ENCODE measurements around the gene UMAD1.

Gene UMAD1

DNA sequence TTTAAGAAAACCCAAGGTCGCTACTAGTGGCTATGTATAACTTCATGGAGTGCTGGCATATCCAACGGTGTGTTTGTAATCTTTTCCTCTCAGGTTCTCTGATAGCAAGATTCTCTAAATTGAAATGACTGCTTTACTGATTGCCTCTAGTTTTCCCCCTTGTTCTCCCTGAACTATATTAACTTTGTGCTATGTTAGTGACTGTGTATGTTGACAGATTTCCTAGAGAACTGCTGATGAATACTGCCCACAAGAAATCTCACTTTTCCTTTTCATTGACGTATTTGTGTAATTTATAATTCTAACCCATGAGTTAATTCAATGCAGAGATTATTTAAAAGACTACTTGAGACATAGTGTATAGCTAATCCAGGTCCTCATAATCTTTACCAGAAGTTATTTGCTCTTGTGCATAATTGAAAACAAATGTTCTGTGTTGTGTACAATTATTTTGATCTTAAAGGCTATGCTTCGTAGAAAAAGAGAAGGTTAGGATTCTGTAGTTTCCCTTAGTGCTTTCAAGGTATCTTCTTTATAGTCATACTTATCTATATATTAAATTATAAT lies 257.5 kb downstream of the UMAD1 start:
- no peak overlapping the region for H3K4me3 ChIP-seq (ENCODE audit: low read length)
- H3K36me3 ChIP-seq (ENCODE audit: control insufficient read depth, insufficient read depth, low read length) = no peaks in the 10 kb centered on the region
- whole genome bisulfite sequencing (ENCODE audit: insufficient coverage, insufficient read length) = no CpG with 5 or more reads among the region's 4 CpGs
- no peaks in the 10 kb centered on the region for H3K27me3 ChIP-seq (ENCODE audit: control insufficient read depth, insufficient read depth, low read length)
- H3K4me1 ChIP-seq (ENCODE audit: control insufficient read depth, insufficient read depth, low read length) = peaks cover 3% of the 10 kb centered on the region; the same call in 1 of the 2 replicates
- no peaks in the 10 kb centered on the region for H3K9me3 ChIP-seq (ENCODE audit: control insufficient read depth, insufficient read depth, low read length)
- H3K27ac ChIP-seq (ENCODE audit: low read length) = no peak overlapping the region
- no peak for DNase-seq (ENCODE audit: low read depth, low spot score)

DNA sequence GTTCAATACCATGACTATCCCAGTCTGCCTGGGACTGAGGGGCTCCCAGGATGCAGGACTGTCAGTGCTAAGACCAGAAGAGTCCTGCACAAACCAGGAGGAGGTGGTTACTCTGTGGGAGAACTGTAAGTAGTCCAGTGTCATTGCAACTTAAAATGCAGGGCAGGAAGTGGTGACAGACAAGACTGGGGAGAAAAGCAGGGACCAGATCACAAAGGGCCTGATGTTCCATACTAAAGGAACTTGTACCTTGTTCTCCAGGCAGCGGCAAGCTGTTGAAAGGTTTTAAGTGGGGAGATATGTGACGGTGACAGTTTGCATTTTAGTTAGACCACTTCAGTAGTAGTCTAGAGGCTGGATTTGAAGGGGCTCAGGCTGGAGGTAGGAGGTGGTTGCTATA lies 262.3 kb downstream of the UMAD1 start:
- Histone ChIP-seq H3K27me3 (ENCODE audit: control insufficient read depth, insufficient read depth, low read length) (no peaks in the 10 kb centered on the region), H3K27ac (ENCODE audit: low read length) (no peak overlapping the region), H3K9me3 (ENCODE audit: control insufficient read depth, insufficient read depth, low read length) (no peaks in the 10 kb centered on the region), H3K36me3 (ENCODE audit: control insufficient read depth, insufficient read depth, low read length) (no peaks in the 10 kb centered on the region), H3K4me3 (ENCODE audit: low read length) (no peak overlapping the region), H3K4me1 (ENCODE audit: control insufficient read depth, insufficient read depth, low read length) (no peaks in the 10 kb centered on the region; the same call in 1 of the 2 replicates)
- DNase-seq (ENCODE audit: low read depth, low spot score) = no peak
- no CpG with 5 or more reads among the region's 2 CpGs for WGBS (ENCODE audit: insufficient coverage, insufficient read length)

- Histone ChIP-seq H3K27me3 (ENCODE audit: control insufficient read depth, insufficient read depth, low read length) (no peaks in the 10 kb centered on the region), H3K36me3 (ENCODE audit: control insufficient read depth, insufficient read depth, low read length) (no peaks in the 10 kb centered on the region), H3K9me3 (ENCODE audit: control insufficient read depth, insufficient read depth, low read length) (no peaks in the 10 kb centered on the region), H3K4me3 (ENCODE audit: low read length) (no peak overlapping the region), H3K27ac (ENCODE audit: low read length) (no peak overlapping the region), H3K4me1 (ENCODE audit: control insufficient read depth, insufficient read depth, low read length) (peaks cover 4% of the 10 kb centered on the region; the same call in 1 of the 2 replicates)
- no peak for DNase-seq (ENCODE audit: low read depth, low spot score)
- WGBS (ENCODE audit: insufficient coverage, insufficient read length) = no CpG with 5 or more reads among the region's 2 CpGs
These were observed 266.8 kb downstream of the UMAD1 start for GRCh38 chr7:7907306-7907705.

DNA sequence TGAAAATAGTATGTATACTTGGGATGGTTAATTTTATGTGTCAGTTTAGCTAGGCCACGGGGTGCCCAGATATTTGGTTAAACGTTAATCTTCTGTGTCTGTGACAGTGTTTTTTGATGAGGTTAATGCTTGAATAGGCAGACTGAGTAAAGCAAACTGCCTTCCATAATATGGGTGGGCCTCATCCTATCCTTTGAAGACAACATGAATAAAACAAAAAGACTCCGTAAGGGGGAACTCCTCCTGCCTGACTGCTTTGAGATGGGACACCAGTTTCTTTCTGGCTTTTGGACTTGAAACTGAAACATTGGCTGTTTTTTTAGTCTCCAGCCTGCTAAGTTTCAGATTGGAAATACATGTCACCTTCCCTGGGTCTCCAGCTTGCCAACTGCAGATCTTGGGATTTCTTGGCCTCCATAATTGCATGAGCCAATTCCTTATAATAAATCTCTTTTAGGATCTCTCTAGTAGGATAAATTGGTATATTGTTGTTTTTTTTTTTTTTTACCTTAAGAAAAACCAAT lies 268.1 kb downstream of the UMAD1 start:
- Histone ChIP-seq H3K27ac (ENCODE audit: low read length) (no peak overlapping the region), H3K36me3 (ENCODE audit: control insufficient read depth, insufficient read depth, low read length) (no peaks in the 10 kb centered on the region), H3K4me1 (ENCODE audit: control insufficient read depth, insufficient read depth, low read length) (peaks cover 4% of the 10 kb centered on the region; the same call in 1 of the 2 replicates), H3K27me3 (ENCODE audit: control insufficient read depth, insufficient read depth, low read length) (no peaks in the 10 kb centered on the region), H3K4me3 (ENCODE audit: low read length) (no peak overlapping the region), H3K9me3 (ENCODE audit: control insufficient read depth, insufficient read depth, low read length) (no peaks in the 10 kb centered on the region)
- DNase-seq (ENCODE audit: low read depth, low spot score) = no peak
- no CpG with 5 or more reads among the region's 3 CpGs for WGBS (ENCODE audit: insufficient coverage, insufficient read length)

DNA sequence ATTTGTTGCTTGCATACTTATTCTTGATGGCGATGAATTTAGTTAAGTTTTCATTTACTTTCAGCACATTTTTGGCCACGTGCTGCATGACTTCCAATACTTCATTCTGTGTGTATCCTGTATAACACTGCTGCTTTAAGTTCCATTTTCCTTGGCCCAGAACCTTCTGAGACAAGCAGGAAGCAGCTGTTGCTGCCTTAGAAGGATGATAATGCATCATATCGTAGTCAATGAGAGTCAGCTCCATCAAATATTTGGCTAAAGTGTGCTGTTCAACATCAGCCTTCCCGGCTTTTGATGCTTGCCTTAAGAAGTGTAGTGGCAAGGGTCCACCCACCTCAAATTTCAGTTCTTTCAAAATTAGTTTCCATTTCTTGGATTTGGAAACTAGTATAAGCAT lies 268.8 kb downstream of the UMAD1 start:
- DNase-seq (ENCODE audit: low read depth, low spot score) = no peak
- WGBS (ENCODE audit: insufficient coverage, insufficient read length) = no CpG with 5 or more reads among the region's 4 CpGs

DNA sequence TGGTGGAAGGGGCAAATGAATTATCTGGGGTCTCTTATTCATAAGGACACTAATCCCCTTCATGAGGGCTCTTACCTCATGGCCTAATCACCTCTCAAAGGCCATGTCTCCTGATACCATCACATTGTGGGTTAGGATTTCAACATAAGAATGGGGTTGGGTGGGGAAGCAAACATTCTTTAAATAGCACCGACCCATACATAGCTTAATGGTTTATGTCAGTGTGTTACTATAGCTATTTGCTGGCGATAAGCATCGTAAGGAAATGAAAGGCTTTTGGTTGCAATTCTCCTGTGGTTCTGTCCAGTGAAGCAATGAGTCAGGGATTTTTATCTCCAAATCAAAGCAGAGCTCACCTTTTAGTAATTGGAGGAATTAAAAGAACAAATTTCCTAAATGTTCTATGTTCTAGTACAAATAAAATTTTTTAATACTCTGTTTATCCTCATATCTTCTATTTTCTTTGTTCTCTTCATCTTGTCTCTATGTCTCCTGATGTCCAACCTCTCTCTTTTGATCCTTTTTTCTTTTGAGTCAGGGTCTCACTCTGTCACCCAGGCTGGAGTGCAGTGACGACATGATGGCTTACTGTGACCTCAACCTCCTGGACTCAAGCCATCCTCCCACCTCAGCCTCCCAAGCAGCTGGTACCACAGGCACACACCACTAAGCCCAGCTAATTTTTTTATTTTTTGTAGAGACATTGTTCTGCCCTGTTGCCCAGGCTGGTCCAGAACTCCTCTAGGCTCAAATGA lies 271.0 kb downstream of the UMAD1 start:
- Histone ChIP-seq H3K9me3 (ENCODE audit: control insufficient read depth, insufficient read depth, low read length) (no peaks in the 10 kb centered on the region), H3K27me3 (ENCODE audit: control insufficient read depth, insufficient read depth, low read length) (no peaks in the 10 kb centered on the region), H3K4me3 (ENCODE audit: low read length) (no peak overlapping the region), H3K4me1 (ENCODE audit: control insufficient read depth, insufficient read depth, low read length) (peaks cover 4% of the 10 kb centered on the region; the same call in 1 of the 2 replicates), H3K27ac (ENCODE audit: low read length) (no peak overlapping the region), H3K36me3 (ENCODE audit: control insufficient read depth, insufficient read depth, low read length) (no peaks in the 10 kb centered on the region)
- no CpG with 5 or more reads among the region's 4 CpGs for WGBS (ENCODE audit: insufficient coverage, insufficient read length)
- peak; percentile 39 for DNase-seq (ENCODE audit: low read depth, low spot score)

More for the DNA sequence above, 268.8 kb downstream of the UMAD1 start:
- H3K4me1 ChIP-seq (ENCODE audit: control insufficient read depth, insufficient read depth, low read length) = peaks cover 4% of the 10 kb centered on the region; the same call in 1 of the 2 replicates
- no peak overlapping the region for H3K27ac ChIP-seq (ENCODE audit: low read length)
- H3K9me3 ChIP-seq (ENCODE audit: control insufficient read depth, insufficient read depth, low read length) = no peaks in the 10 kb centered on the region
- H3K36me3 ChIP-seq (ENCODE audit: control insufficient read depth, insufficient read depth, low read length) = no peaks in the 10 kb centered on the region
- H3K27me3 ChIP-seq (ENCODE audit: control insufficient read depth, insufficient read depth, low read length) = no peaks in the 10 kb centered on the region
- no peak overlapping the region for H3K4me3 ChIP-seq (ENCODE audit: low read length)

GRCh38 chr7:7912937-7913336 lies 272.4 kb downstream of the UMAD1 start:
- H3K4me3 ChIP-seq (ENCODE audit: low read length) = no peak overlapping the region
- peaks cover 4% of the 10 kb centered on the region; the same call in 1 of the 2 replicates for H3K4me1 ChIP-seq (ENCODE audit: control insufficient read depth, insufficient read depth, low read length)
- no peak for DNase-seq (ENCODE audit: low read depth, low spot score)
- no peaks in the 10 kb centered on the region for H3K36me3 ChIP-seq (ENCODE audit: control insufficient read depth, insufficient read depth, low read length)
- no peaks in the 10 kb centered on the region for H3K27me3 ChIP-seq (ENCODE audit: control insufficient read depth, insufficient read depth, low read length)
- no peaks in the 10 kb centered on the region for H3K9me3 ChIP-seq (ENCODE audit: control insufficient read depth, insufficient read depth, low read length)
- no CpG with 5 or more reads among the region's 3 CpGs for WGBS (ENCODE audit: insufficient coverage, insufficient read length)
- no peak overlapping the region for H3K27ac ChIP-seq (ENCODE audit: low read length)

GRCh38 chr7:7913504-7913903 lies 273.0 kb downstream of the UMAD1 start:
- Histone ChIP-seq H3K4me3 (ENCODE audit: low read length) (no peak overlapping the region), H3K27ac (ENCODE audit: low read length) (no peak overlapping the region), H3K36me3 (ENCODE audit: control insufficient read depth, insufficient read depth, low read length) (no peaks in the 10 kb centered on the region), H3K4me1 (ENCODE audit: control insufficient read depth, insufficient read depth, low read length) (peaks cover 4% of the 10 kb centered on the region; the same call in 1 of the 2 replicates), H3K9me3 (ENCODE audit: control insufficient read depth, insufficient read depth, low read length) (no peaks in the 10 kb centered on the region), H3K27me3 (ENCODE audit: control insufficient read depth, insufficient read depth, low read length) (no peaks in the 10 kb centered on the region)
- no CpG with 5 or more reads among the region's 3 CpGs for WGBS (ENCODE audit: insufficient coverage, insufficient read length)
- DNase-seq (ENCODE audit: low read depth, low spot score) = no peak

DNA sequence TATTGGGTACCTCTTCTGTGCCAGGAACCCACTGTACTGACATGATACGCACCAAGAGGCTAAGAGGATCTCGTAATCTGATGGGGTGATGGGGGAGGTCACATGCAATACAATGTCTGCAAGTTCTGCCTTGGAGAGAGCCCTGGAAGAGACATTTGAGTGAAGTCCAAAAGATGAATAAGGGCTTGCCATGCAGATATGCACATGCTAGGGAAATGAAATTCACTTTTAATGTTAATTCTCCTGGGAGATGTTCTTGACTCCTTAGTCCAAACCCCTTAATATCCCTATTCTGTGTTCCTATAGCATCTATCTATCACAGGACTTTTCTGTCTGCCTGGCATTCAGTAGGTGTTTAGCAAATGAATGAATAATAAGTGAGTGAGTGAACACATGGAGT lies 274.0 kb downstream of the UMAD1 start:
- no peak overlapping the region for H3K27ac ChIP-seq (ENCODE audit: low read length)
- H3K4me1 ChIP-seq (ENCODE audit: control insufficient read depth, insufficient read depth, low read length) = peaks cover 5% of the 10 kb centered on the region; the same call in 1 of the 2 replicates

GRCh38 chr7:7916064-7916463 lies 275.5 kb downstream of the UMAD1 start:
- no peak overlapping the region for H3K27ac ChIP-seq (ENCODE audit: low read length)
- H3K9me3 ChIP-seq (ENCODE audit: control insufficient read depth, insufficient read depth, low read length) = no peaks in the 10 kb centered on the region
- WGBS (ENCODE audit: insufficient coverage, insufficient read length) = no CpG with 5 or more reads among the region's 1 CpG
- H3K27me3 ChIP-seq (ENCODE audit: control insufficient read depth, insufficient read depth, low read length) = no peaks in the 10 kb centered on the region
- DNase-seq (ENCODE audit: low read depth, low spot score) = no peak
- H3K36me3 ChIP-seq (ENCODE audit: control insufficient read depth, insufficient read depth, low read length) = no peaks in the 10 kb centered on the region
- H3K4me3 ChIP-seq (ENCODE audit: low read length) = no peak overlapping the region
- H3K4me1 ChIP-seq (ENCODE audit: control insufficient read depth, insufficient read depth, low read length) = peaks cover 6% of the 10 kb centered on the region; the same call in 1 of the 2 replicates

More for the DNA sequence above, 274.0 kb downstream of the UMAD1 start:
- DNase-seq (ENCODE audit: low read depth, low spot score) = no peak
- H3K27me3 ChIP-seq (ENCODE audit: control insufficient read depth, insufficient read depth, low read length) = no peaks in the 10 kb centered on the region
- H3K9me3 ChIP-seq (ENCODE audit: control insufficient read depth, insufficient read depth, low read length) = no peaks in the 10 kb centered on the region
- no peaks in the 10 kb centered on the region for H3K36me3 ChIP-seq (ENCODE audit: control insufficient read depth, insufficient read depth, low read length)
- no peak overlapping the region for H3K4me3 ChIP-seq (ENCODE audit: low read length)
- WGBS (ENCODE audit: insufficient coverage, insufficient read length) = no CpG with 5 or more reads among the region's 2 CpGs
